HG02642 (cell line): ENCODE results near the gene MFAP3L.

Source experiments
- ATAC-seq: cut with Tn5 transposase; IDR thresholded peaks from one replicate; pipeline ENCODE4 v1.9.1; 2021; ENCODE audit warnings: mild to moderate bottlenecking; ENCODE audit not compliant: unreplicated experiment, poor library complexity

Gene MFAP3L

GRCh38 chr4:170025523-170026252 is 507 bp downstream of the MFAP3L start:
- no peak for ATAC-seq

DNA sequence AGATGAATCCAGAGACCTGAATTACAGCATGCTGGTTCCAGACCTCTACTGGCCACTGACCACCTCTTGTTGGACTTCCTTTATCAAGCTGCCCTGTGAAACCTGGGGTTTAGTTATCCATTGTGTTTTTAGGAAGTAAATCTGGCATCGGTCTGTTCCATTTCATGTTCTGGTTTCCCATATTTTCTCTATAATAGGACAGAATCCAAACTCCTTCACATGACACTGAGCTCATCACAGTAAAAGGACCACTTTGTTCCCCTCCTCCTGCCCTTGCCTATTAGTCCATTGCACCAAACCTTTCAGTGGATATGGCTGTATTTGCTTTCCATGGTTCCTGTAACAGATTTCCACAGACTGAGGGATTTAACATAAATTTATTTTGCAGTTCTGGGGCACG is 4.0 kb downstream of the MFAP3L start:
- ATAC-seq: no peak

DNA sequence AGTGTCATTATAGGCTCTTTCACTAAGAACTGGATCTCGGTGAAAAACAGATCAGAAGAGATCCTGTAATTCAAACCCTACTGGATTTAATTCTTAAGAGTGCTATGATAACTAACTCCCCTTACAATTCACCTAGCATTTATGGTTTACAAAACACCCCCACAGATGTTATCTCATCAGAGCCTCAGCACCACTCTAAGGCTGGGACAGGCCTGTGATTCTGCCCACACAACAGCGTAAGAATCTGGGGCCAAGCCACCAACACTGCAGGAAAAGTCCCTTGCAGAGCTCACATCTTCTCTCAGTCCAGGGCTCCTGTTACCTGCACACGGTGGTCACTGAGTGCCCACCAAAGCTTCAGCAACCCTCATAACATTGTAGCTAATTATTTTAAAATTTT is 8.9 kb downstream of the MFAP3L start:
- no peak for ATAC-seq

DNA sequence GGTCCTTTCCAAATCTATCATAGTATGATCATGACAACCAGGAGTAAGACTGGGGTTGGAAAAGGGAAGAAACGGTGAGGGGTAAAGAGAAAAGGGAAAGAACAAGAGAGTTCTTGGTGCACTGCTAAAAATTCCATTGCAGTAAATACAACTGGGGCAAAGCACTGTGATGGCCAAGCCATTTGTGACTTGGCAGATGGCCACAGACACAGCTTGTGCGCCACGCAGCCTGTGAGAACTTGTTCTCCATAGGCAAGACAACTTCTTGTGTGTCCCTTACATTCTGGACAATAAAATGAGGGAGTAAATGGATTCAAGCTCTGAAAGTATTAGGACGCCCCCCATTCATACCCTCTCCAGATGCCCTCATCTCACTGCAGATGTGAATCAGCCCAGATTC is 10.9 kb downstream of the MFAP3L start:
- no peak for ATAC-seq

DNA sequence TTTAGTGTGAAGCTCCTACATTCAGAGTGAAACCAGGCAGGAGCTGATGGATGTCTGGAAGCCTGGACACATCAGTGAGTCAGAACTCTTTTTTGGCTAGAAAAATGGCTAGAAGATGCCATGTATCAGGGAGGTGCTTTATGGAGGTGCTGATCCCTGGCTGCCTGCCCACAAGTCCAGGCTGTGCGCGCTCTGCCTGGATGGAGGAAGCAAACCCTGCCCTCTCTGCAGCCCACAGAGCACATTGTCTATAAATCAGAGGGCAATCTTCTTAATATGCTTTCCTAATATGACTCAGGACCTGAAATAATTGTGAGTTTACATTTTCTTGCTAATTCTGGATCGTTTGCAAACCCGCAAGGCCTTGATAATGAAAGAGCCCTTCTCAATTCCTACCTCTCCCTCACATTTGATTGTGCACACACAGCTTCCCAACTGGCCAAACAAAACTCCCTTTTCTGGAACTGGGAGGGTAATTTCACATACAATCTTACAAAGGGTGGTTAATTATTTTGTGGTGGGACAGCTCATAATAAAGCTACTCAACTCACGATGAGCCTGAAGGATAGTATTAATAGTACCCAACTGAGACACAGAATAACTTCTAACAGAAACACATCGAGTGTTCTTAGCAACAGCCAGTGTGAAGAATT is 11.7 kb downstream of the MFAP3L start:
- ATAC-seq: no peak

DNA sequence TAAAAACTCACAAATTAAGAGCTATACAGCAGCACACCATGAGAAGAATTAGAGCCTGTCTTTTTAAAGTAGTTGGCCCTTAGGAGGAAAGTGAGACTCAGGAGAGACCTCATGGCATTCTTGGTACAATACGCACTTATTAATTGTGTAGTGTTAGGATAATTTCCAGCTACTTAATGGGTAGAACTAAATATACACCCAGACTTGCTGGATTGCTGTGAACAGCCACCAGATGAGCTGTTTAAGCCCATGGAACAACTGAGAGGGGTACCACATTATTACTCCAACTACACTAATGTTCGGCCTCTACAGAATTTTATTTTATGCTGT is 13.6 kb downstream of the MFAP3L start:
- ATAC-seq: no peak

GRCh38 chr4:170011921-170012628 is 14.1 kb downstream of the MFAP3L start:
- ATAC-seq: no peak

DNA sequence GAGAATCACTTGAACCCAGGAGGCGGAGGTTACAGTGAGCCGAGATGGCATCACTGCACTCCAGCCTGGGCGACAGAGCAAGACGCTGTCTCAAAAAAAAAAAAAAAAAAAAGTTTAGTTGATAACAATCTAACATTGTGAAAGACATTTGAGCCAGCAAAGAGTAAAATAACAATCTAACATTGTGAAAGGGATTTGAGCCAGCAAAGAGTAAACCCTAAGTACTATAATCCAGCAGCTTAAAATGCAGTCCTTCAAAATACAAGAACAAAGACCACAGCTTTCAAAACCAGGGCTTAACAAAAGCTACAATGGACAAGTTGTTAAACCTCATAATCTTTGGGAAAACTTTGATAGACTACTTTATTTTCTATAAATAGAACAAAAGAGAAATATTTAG is 16.9 kb downstream of the MFAP3L start:
- no peak for ATAC-seq

DNA sequence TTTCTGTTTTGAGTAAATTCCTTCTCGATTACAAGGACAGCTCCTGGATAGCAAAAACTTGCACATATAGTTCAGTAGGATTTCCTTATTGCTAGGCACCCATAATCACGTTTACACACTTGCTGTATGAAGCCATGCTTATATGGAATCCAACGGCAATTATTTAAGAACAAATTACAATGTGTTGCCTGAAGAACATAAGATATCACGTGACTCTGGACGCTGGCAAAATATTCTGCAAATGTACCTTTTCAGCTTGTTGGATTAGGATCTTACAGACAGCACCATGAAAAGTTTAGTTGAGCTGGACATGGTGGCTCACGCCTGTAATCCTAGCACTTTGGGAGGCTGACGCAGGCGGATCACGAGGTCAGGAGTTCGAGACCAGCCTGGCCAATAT is 17.4 kb downstream of the MFAP3L start:
- ATAC-seq: no peak

GRCh38 chr4:170008371-170008770 is 17.8 kb downstream of the MFAP3L start:
- ATAC-seq: no peak

DNA sequence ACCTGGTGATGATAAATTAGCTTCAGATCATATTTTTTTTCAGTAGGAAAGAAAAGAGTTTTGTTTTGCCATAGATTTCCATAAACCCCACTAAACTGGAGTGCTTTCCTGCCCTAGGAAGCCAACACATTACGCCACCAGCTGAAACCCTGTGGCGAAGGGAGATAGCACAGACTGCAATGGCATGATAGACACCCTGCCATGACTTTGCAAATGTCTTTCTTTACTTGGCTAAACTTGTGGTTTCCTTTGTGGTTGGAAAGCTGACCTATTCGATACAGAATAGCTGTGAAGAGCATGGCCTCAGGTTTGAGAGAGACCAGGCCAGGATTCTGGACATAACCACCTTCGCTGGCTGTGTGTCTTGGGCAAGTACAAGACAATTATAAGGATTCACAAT is 19.1 kb downstream of the MFAP3L start:
- ATAC-seq: no peak

DNA sequence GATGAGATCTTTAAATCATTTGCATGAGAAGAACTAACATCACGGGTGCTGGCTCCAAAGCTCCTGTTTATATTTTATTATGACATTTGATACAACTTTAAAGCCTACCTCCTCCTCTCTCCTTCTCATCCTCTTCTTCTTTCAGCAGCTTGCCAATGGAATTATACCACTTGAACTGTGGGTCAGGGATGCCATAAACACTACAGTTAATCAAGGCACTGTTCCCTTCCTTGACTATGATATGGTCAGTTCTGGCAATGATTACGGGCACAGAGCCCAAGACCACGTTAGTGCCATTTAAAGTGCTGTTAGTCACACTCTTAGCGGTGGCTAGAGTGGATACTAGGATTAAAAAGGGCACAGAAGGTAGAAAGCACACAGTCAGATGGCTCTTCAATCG is 20.7 kb downstream of the MFAP3L start:
- ATAC-seq: no peak

GRCh38 chr4:170004651-170005295 is 21.4 kb downstream of the MFAP3L start:
- no peak for ATAC-seq

- no peak for ATAC-seq
These were observed 22.8 kb downstream of the MFAP3L start for GRCh38 chr4:170003071-170004070.

GRCh38 chr4:170001745-170002267 is 24.4 kb downstream of the MFAP3L start:
- ATAC-seq: no peak

DNA sequence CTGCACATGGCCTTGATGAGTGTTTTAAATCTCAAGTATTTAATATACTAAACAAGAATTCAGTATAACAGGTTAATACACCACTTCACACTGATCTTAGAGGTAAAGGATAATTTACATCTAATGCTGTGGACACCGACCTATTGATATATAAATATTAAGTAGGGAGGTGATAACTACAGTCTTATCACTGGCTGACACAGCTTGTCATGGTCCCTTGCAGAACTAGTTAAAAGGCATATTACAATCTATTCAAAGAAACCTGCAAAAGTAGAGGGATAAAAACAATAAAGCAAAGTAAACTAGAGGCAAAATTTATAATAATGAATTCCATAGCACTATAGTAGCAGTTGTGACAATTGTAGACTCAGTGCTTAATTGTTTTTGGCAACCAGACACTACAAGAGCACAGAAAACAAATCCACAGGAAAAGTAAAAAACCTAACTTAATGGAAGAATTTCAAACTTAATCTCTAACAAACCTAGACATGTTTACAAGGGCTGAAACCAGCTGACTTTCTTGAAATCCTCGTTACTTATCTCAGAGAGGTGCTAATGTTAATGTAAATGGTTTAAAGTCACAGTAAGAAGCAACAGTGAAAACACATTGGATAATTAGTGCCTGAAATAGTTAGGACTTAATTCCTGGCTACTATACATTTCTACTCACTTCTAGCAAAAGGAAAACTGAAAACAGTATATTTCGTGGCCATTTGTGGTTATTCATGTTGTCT is 25.0 kb downstream of the MFAP3L start:
- ATAC-seq: no peak

DNA sequence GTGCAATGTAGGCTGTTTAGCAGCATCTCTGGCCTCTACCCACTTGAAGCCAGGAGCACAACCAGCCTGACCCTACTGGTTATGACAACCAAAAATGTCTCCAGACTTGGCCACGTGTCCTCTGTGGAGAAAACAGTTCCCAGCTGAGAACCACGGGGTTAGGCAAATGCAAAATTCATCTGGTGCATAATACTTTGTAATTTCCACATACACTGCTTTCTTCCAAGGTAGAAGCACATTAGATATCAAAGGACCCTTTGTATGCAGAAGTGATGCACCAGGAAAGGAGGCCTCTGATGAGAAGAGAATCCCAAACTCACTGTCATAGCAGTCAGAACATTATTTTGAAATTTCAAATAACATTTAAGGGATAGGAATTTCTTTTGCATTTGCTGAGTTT is 26.3 kb downstream of the MFAP3L start:
- ATAC-seq: no peak

GRCh38 chr4:169998981-169999380 is 27.2 kb downstream of the MFAP3L start:
- no peak for ATAC-seq
